ENCODE data around the gene EIF5A2.
"Not testable (repeated sequence)": the region's sequence is repeated elsewhere in the genome, so short reads cannot be mapped to it uniquely, and the experiment has no call there.

The EIF5A2 gene

GRCh38 chr3:170908235-170909116 is at the start of gene EIF5A2:
Gene EIF5A2 (minus strand): TSS chr3:170908637. CDS start chr3:170907806, 831 bp downstream.
- DNase-seq, result peak; percentile 67

- no peak for DNase-seq
Measured at GRCh38 chr3:170956647-170957046, 48.2 kb upstream of the EIF5A2 start.

- no peak for DNase-seq
Measured at GRCh38 chr3:170953736-170954135, 45.3 kb upstream of the EIF5A2 start.

GRCh38 chr3:170953229-170953628 is 44.8 kb upstream of the EIF5A2 start:
- no peak for DNase-seq

- DNase-seq, result no peak
Measured at GRCh38 chr3:170949211-170949610, 40.8 kb upstream of the EIF5A2 start.

- DNase-seq, result no peak
Measured at GRCh38 chr3:170947018-170947769, 38.8 kb upstream of the EIF5A2 start.

- DNase-seq, result no peak
Measured at GRCh38 chr3:170942011-170942410, 33.6 kb upstream of the EIF5A2 start.

GRCh38 chr3:170941551-170941950 is 33.1 kb upstream of the EIF5A2 start:
- DNase-seq, result no peak

GRCh38 chr3:170933039-170933438 is 24.6 kb upstream of the EIF5A2 start:
- DNase-seq, result not testable (repeated sequence)

- not testable (repeated sequence) for DNase-seq
Measured at GRCh38 chr3:170923553-170923952, 15.1 kb upstream of the EIF5A2 start.

GRCh38 chr3:170918715-170919114 is 10.3 kb upstream of the EIF5A2 start:
- DNase-seq, result no peak

GRCh38 chr3:170914690-170915089 is 6.3 kb upstream of the EIF5A2 start:
- no peak for DNase-seq

- no peak for DNase-seq
Measured at GRCh38 chr3:170914212-170914611, 5.8 kb upstream of the EIF5A2 start.

GRCh38 chr3:170911051-170911450 is 2.6 kb upstream of the EIF5A2 start:
- no peak for DNase-seq

GRCh38 chr3:170910542-170910941 is 2.1 kb upstream of the EIF5A2 start:
- DNase-seq, result no peak

GRCh38 chr3:170909129-170909903 is 879 bp upstream of the EIF5A2 start:
- DNase-seq, result no peak

GRCh38 chr3:170907637-170908234 is 701 bp downstream of the EIF5A2 start:
- peak; percentile 6 for DNase-seq

GRCh38 chr3:170905862-170906261 is 2.6 kb downstream of the EIF5A2 start:
- no peak for DNase-seq

GRCh38 chr3:170903123-170903522 is 5.3 kb downstream of the EIF5A2 start:
- no peak for DNase-seq

GRCh38 chr3:170899455-170899854 is 9.0 kb downstream of the EIF5A2 start:
- no peak for DNase-seq

GRCh38 chr3:170897978-170898377 is 10.5 kb downstream of the EIF5A2 start:
- no peak for DNase-seq

GRCh38 chr3:170897199-170897598 is 11.2 kb downstream of the EIF5A2 start:
- not testable (repeated sequence) for DNase-seq

- DNase-seq, result no peak
Measured at GRCh38 chr3:170896781-170897180, 11.7 kb downstream of the EIF5A2 start.
